Osteoblast (primary cell): ENCODE results near the gene GAL. TPM values are rescaled to one million over a fixed set of nuclear protein-coding genes. Genes with fewer than 3 reads are reported as not detected.

ENCODE experiments used
- DNase-seq: peaks from one replicate; pipeline ENCODE4 v3.0.0; 2011; ENCODE audit warnings: low spot score, mixed read lengths; ENCODE audit not compliant: insufficient read length; ENCODE audit errors: missing footprints
- H2AFZ ChIP-seq: 2 replicates; pipeline ENCODE4 v1.6.0; 2011; ENCODE audit warnings: mild to moderate bottlenecking, low read length
- H3K27ac ChIP-seq: 2 replicates; pipeline ENCODE4 v1.5.1; 2011; ENCODE audit warnings: mild to moderate bottlenecking, low read depth, low read length, moderate library complexity
- H3K27me3 ChIP-seq: 2 replicates; pipeline ENCODE4 v1.6.0; 2012; ENCODE audit warnings: mild to moderate bottlenecking, control low read depth, inconsistent platforms, low read length, moderate library complexity; ENCODE audit not compliant: insufficient read depth
- H3K36me3 ChIP-seq: 2 replicates; pipeline ENCODE4 v1.5.1; 2011; ENCODE audit warnings: mild to moderate bottlenecking, low read length, control low read depth, moderate library complexity; ENCODE audit not compliant: insufficient read depth
- H3K4me1 ChIP-seq: 2 replicates; pipeline ENCODE4 v1.5.1; 2011; ENCODE audit warnings: mild to moderate bottlenecking, low read length, control low read depth, moderate library complexity; ENCODE audit not compliant: insufficient read depth
- H3K4me2 ChIP-seq: 2 replicates; pipeline ENCODE4 v1.6.0; 2011; ENCODE audit warnings: mild to moderate bottlenecking, low read length; ENCODE audit not compliant: insufficient read depth
- H3K4me3 ChIP-seq: fragments of 200-600 bp; sonication (generic); 3 replicates; pipeline ENCODE4 v1.5.1; 2012; ENCODE audit warnings: mild to moderate bottlenecking, low read length, inconsistent platforms; ENCODE audit not compliant: insufficient read depth
- H3K79me2 ChIP-seq: 2 replicates; pipeline ENCODE4 v1.6.0; 2012; ENCODE audit warnings: mild to moderate bottlenecking, low read length, control low read depth, inconsistent platforms; ENCODE audit not compliant: insufficient read depth
- H3K9me3 ChIP-seq: 2 replicates; pipeline ENCODE4 v1.5.1; 2011; ENCODE audit warnings: low read depth, low read length, control low read depth
- H4K20me1 ChIP-seq: 2 replicates; pipeline ENCODE4 v1.6.0; 2012; ENCODE audit warnings: mild to moderate bottlenecking, low read length, control low read depth; ENCODE audit not compliant: insufficient read depth
- CTCF ChIP-seq: IDR thresholded peaks from 2 replicates; pipeline ENCODE4 v1.5.1; 2011; ENCODE audit warnings: mild to moderate bottlenecking, low read depth, low read length, moderate library complexity; ENCODE audit errors: extremely low read depth
- total RNA-seq: library from RNA; depleted of rRNA; stranded (reverse); fragments of >200 nt; gene quantifications from 2 replicates; pipeline ENCODE4 v1.2.3, GENCODE V29; 2012

The GAL gene
- total RNA-seq, 1 donor = not detected

DNA sequence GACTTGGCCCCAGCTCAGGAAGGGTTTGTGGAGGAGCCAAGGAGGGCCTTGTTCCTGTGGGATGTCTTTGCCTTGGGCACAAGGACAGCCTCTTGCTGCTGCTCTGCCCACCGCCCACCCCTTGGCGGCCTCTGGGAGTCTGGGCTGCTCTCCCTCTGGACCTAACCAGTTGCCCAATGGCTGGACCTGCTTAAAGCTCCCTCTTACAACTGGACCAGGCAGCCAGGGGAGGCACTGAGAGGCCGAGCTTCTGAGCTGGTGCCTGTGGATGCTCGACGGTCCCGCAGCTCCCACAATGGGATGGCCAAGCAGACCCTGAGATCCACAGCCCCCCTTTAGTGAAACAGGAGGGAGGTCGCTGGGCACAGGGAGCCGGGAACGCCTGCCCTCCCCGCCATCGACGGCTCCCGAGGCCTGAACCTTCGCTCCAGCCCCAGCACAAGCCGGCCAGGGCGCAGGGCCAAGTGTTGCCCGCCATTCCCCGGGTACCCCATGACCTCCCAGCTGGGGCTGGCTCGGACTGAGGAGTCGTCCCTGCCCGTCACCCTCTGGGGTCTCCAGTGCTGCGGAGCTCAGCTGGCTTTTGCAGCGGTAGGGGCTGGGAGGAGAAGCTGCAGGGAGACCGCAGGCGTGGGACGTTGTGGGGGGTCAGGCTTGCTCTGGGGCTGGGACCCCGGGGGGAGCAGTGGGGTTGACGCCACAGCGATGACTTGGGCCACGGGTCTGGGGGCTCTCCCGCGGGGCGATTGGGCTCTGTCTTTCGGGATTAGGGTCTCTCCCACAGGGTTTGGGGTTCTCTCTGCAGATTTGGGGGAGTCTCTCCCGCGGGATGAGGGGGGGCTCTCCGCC, 584 bp upstream of the GAL start:
- Histone ChIP-seq H3K27me3 (peaks cover 60% of the 10 kb centered on the region), H3K9me3 (no peaks in the 10 kb centered on the region), H3K4me2 (no peak overlapping the region), H4K20me1 (peaks cover 7% of the 10 kb centered on the region), H3K79me2 (no peaks in the 10 kb centered on the region), H3K4me1 (no peaks in the 10 kb centered on the region), H3K36me3 (no peaks in the 10 kb centered on the region), H2AFZ (no peak overlapping the region), H3K27ac (no peak overlapping the region), H3K4me3 (no peak overlapping the region)
- DNase-seq = peak; percentile 83
- TF ChIP-seq CTCF = no peak

GRCh38 chr11:68685656-68686380, 1.5 kb downstream of the GAL start:
- Histone ChIP-seq H3K9me3 (no peaks in the 10 kb centered on the region), H2AFZ (no peak overlapping the region), H3K27ac (no peak overlapping the region), H3K79me2 (no peaks in the 10 kb centered on the region), H4K20me1 (peaks cover 7% of the 10 kb centered on the region), H3K4me1 (no peaks in the 10 kb centered on the region), H3K4me3 (no peak overlapping the region), H3K27me3 (peaks cover 71% of the 10 kb centered on the region), H3K36me3 (no peaks in the 10 kb centered on the region), H3K4me2 (no peak overlapping the region)
- peak; percentile 83 for DNase-seq
- TF ChIP-seq CTCF = no peak

- H3K9me3 ChIP-seq = no peaks in the 10 kb centered on the region
- H3K79me2 ChIP-seq = no peaks in the 10 kb centered on the region
- H2AFZ ChIP-seq = no peak overlapping the region
- no peaks in the 10 kb centered on the region for H3K4me1 ChIP-seq
- TF ChIP-seq CTCF = no peak
- H3K27me3 ChIP-seq = peaks cover 75% of the 10 kb centered on the region
- no peak for DNase-seq
- no peak overlapping the region for H3K27ac ChIP-seq
- no peaks in the 10 kb centered on the region for H3K36me3 ChIP-seq
- H3K4me3 ChIP-seq = no peak overlapping the region
- peaks cover 7% of the 10 kb centered on the region for H4K20me1 ChIP-seq
- no peak overlapping the region for H3K4me2 ChIP-seq
Measured at GRCh38 chr11:68686486-68686885, 2.1 kb downstream of the GAL start.

DNA sequence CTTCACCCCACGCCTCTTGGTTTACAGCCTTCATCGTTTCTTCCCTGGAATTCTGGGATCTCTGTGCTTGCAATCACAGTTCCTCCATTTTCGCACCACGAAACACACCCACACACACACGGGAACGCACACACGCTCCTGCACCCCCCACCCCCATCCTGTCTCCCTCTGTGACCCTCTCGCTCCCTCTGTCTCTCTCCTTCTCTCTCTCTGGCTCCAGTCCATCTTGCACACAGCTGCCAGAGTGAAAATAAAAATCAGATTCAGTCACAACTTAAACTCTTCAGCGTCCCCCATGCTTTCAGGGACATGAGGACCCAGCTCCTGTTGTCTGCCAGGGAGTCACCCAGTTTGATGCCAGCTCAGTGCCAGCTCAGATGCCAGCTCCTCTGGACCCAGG, 3.0 kb downstream of the GAL start:
- H3K36me3 ChIP-seq = no peaks in the 10 kb centered on the region
- H2AFZ ChIP-seq = no peak overlapping the region
- no peak for TF ChIP-seq CTCF
- H3K4me3 ChIP-seq = no peak overlapping the region
- no peak overlapping the region for H3K27ac ChIP-seq
- H3K4me2 ChIP-seq = no peak overlapping the region
- H3K4me1 ChIP-seq = no peaks in the 10 kb centered on the region
- no peaks in the 10 kb centered on the region for H3K79me2 ChIP-seq
- peaks cover 7% of the 10 kb centered on the region for H4K20me1 ChIP-seq
- DNase-seq = no peak
- no peaks in the 10 kb centered on the region for H3K9me3 ChIP-seq
- peaks cover 72% of the 10 kb centered on the region for H3K27me3 ChIP-seq
